ENCODE measurements around the gene ADAMTSL1. TPM values are rescaled to one million over a fixed set of nuclear protein-coding genes. Genes with fewer than 3 reads are reported as not detected.

Gene ADAMTSL1
- total RNA-seq, 1 experiment from 2014 or later, result 1.2 TPM

GRCh38 chr9:18568973-18569372 lies 95.0 kb downstream of the ADAMTSL1 start:
- no peak overlapping the region for H2BK15ac ChIP-seq (ENCODE audit: low read depth, low read length)
- H3K4me1 Mint-ChIP-seq, result peaks cover 24% of the 10 kb centered on the region in 2 experiments
- H2AFZ ChIP-seq (ENCODE audit: low read length), result no peak overlapping the region
- no peak for DNase-seq
- no peaks in the 10 kb centered on the region for H3K9me3 ChIP-seq (ENCODE audit: control insufficient read depth, low read depth, low read length)
- H4K5ac ChIP-seq (ENCODE audit: insufficient read length, low read depth, low read length), result no peak overlapping the region
- no peak overlapping the region for H4K91ac ChIP-seq (ENCODE audit: insufficient read length, low read depth, low read length)
- no peak for TF ChIP-seq CTCF (conservative IDR thresholded peaks at IDR 0.05)
- no peaks in the 10 kb centered on the region for H3K23me2 ChIP-seq (ENCODE audit: insufficient read length, low read depth, low read length, poor library complexity, severe bottlenecking)
- H3K36me3 Mint-ChIP-seq (ENCODE audit: insufficient read depth in 1 of 3, low read depth in 3 of 3), result no peaks in the 10 kb centered on the region
- no peak overlapping the region for H2BK12ac ChIP-seq (ENCODE audit: insufficient read length, low read depth, low read length)
- H3K4me3 Mint-ChIP-seq, result no peak overlapping the region
- H2BK120ac ChIP-seq (ENCODE audit: low read depth, low read length, poor library complexity, severe bottlenecking), result no peak overlapping the region
- no peak overlapping the region for H3K27ac ChIP-seq (ENCODE audit: insufficient read length, low read depth, low read length)
- H3K9ac ChIP-seq (ENCODE audit: extremely low read depth, insufficient read length, low read length), result no peak overlapping the region
- H2BK20ac ChIP-seq (ENCODE audit: low read depth, low read length, poor library complexity, severe bottlenecking), result no peak overlapping the region
- H3K27me3 ChIP-seq (ENCODE audit: insufficient read depth, low read length), result no peaks in the 10 kb centered on the region
- H2BK5ac ChIP-seq (ENCODE audit: insufficient read length, low read length), result no peak overlapping the region
- no peaks in the 10 kb centered on the region for H4K20me1 ChIP-seq (ENCODE audit: control insufficient read depth, insufficient read depth, insufficient read length)
- H3K18ac ChIP-seq (ENCODE audit: insufficient read length, low read depth, low read length), result no peak overlapping the region
- no peak overlapping the region for H2AK5ac ChIP-seq (ENCODE audit: insufficient read length, low read length)
- H4K8ac ChIP-seq (replicated peaks; ENCODE audit: insufficient read length, low read depth, low read length), result no peak overlapping the region
- no peak overlapping the region for H3K23ac ChIP-seq (ENCODE audit: insufficient read length, low read depth, low read length)
- H3T11ph ChIP-seq (ENCODE audit: low read length), result no peak overlapping the region
- no peaks in the 10 kb centered on the region for H3K9me3 Mint-ChIP-seq
- no peaks in the 10 kb centered on the region for H3K27me3 Mint-ChIP-seq (ENCODE audit: low read depth)
- no peak overlapping the region for H3K14ac ChIP-seq (ENCODE audit: insufficient read depth, low read length)
- no peak overlapping the region for H3K4me2 ChIP-seq (ENCODE audit: insufficient read depth, insufficient read length, low read length)
- no CpG with 5 or more reads among the region's 4 CpGs for WGBS (ENCODE audit: extremely low coverage, insufficient read length, low lambda C conversion rate)
- no peaks in the 10 kb centered on the region; the same call in 1 of the 2 replicates for H3K4me1 ChIP-seq (ENCODE audit: insufficient read depth, low read length)
- no peaks in the 10 kb centered on the region for H3K79me1 ChIP-seq (ENCODE audit: insufficient read depth, low read depth, low read length, poor library complexity, severe bottlenecking)
- H3K56ac ChIP-seq (ENCODE audit: insufficient read length, low read depth, low read length), result no peak overlapping the region
- no peaks in the 10 kb centered on the region for H3K79me2 ChIP-seq (ENCODE audit: insufficient read depth, low read length)
- no peak overlapping the region for H3K4ac ChIP-seq (ENCODE audit: low read depth, low read length)
- H3K27ac Mint-ChIP-seq, result no peak overlapping the region

Data from H9 (cell line).